Colonic mucosa (tissue), 4 donors: ENCODE results near the gene RNF208. TPM values are rescaled to one million over a fixed set of nuclear protein-coding genes. Genes with fewer than 3 reads are reported as not detected.

Source experiments
- DNase-seq: peaks from one replicate; pipeline ENCODE4 v3.0.0-alpha.2; 2020
- H3K27ac ChIP-seq: fragments of 200-600 bp; one replicate; pipeline ENCODE4 v1.8.0; 2021
- H3K27me3 ChIP-seq: fragments of 200-600 bp; one replicate; pipeline ENCODE4 v1.8.0; 2021
- H3K36me3 ChIP-seq: fragments of 200-600 bp; one replicate; pipeline ENCODE4 v1.8.0; 2021
- H3K4me1 ChIP-seq: fragments of 200-600 bp; one replicate; pipeline ENCODE4 v1.8.0; 2021; ENCODE audit warnings: mild to moderate bottlenecking
- H3K4me3 ChIP-seq: fragments of 200-600 bp; one replicate; pipeline ENCODE4 v1.8.0; 2021
- H3K9ac ChIP-seq, 2 donors: one replicate each; pipeline ENCODE4 v1.7.0; 2013; ENCODE audit warnings: control low read depth in 2 of 2, low read depth in 2 of 2, low read length in 2 of 2
- H3K9me3 ChIP-seq: fragments of 200-600 bp; one replicate; pipeline ENCODE4 v1.8.0; 2021
- intact Hi-C: fragments of 100-400 bp; cut with DNase I; formaldehyde crosslinking; loops from one replicate; pipeline ENCODE4 v1.14.1; 2022
- total RNA-seq, 2 donors: library from RNA; stranded (reverse); fragmentation: NEBNext Ultra II Directional in 1 of 2; extraction: Animal tissue kit (Norgen Biotek cat#: 25700) in 1 of 2; gene quantifications; one replicate each; pipeline ENCODE4 v1.2.1, GENCODE V29; 2021
- TF ChIP-seq, protein P1 (sequence below): fragments of 200-600 bp; IDR thresholded peaks from one replicate; pipeline ENCODE4 v1.8.0; 2022; ENCODE audit warnings: antibody characterized with exemption, mild to moderate bottlenecking
- donor health status: healthy.
- donor health status: DM: no; HTN: no; CAD: no.
- donor health status: DM: no; HTN: no; CAD: no.

Gene RNF208
- total RNA-seq, 2 donors from 2014 or later = 6.5 to 9.3 TPM

DNA sequence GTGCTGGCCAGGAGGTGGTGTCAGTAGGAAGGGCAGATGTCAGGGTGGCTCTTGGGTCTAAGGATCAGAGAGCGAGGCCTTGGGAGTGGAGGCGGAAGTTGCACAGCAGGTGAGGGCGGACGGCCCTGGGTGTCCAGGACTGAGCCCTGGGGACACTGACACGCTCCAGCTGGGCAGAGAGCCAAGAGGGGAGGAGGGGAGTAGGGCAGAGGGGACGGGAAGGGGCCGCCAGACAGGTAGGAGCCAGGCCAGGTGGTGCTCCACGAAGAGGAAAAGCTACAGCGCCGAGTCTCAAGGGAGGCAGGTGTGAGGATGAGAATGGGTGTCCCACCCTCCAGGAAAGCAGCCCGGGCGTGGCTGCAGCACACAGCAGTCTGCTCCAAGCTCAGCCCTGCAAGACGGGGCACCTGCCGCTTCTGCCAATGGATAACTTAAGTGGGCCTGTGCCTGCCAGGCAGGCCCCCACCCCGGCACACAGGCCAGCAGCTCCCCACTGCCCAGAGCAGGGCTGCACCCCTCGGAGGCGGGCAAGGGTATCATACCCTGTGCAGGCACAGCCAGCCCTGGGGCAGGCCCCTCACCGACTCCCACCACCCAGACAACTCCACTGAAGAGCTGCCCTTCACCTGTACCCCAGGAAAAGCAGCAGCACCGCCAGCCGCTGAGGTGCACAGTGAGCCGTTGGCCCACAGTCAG is 26.4 kb downstream of the RNF208 start:
- TF ChIP-seq, protein P1, sequence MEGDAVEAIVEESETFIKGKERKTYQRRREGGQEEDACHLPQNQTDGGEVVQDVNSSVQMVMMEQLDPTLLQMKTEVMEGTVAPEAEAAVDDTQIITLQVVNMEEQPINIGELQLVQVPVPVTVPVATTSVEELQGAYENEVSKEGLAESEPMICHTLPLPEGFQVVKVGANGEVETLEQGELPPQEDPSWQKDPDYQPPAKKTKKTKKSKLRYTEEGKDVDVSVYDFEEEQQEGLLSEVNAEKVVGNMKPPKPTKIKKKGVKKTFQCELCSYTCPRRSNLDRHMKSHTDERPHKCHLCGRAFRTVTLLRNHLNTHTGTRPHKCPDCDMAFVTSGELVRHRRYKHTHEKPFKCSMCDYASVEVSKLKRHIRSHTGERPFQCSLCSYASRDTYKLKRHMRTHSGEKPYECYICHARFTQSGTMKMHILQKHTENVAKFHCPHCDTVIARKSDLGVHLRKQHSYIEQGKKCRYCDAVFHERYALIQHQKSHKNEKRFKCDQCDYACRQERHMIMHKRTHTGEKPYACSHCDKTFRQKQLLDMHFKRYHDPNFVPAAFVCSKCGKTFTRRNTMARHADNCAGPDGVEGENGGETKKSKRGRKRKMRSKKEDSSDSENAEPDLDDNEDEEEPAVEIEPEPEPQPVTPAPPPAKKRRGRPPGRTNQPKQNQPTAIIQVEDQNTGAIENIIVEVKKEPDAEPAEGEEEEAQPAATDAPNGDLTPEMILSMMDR = no peak
- Histone ChIP-seq H3K9ac (peak overlapping the region; percentile 73 to 86), H3K36me3 (no peaks in the 10 kb centered on the region), H3K9me3 (no peaks in the 10 kb centered on the region), H3K27ac (peak overlapping the region; percentile 90), H3K4me3 (peak overlapping the region; percentile 50), H3K27me3 (no peaks in the 10 kb centered on the region), H3K4me1 (peaks cover 29% of the 10 kb centered on the region)
- intact Hi-C loops = no loop called here
- DNase-seq = peak; percentile 96

DNA sequence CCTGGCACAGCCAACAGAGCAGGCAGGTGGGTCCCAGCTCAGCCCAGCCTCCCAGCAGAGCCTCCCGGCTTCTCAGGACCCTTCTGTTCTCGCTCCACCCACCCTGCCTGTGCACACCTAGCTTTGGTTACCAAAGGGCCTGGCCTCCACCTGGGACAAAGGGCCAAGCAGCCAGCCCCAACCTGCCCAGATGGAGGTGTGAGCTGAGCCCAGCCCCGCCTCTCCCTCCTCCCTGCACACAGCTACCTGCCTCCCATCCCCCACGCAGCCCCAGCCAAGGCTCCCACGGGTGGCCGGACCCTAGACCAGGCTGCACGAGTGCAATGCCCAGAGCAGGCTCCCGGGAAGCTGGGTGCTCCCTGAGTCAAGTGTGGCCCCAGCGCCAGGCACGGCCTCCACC is 27.1 kb downstream of the RNF208 start:
- intact Hi-C loops = no loop called here
- DNase-seq = peak; percentile 84
- Histone ChIP-seq H3K4me3 (peak overlapping the region; percentile 21), H3K9ac (peak overlapping the region; percentile 54 to 86), H3K36me3 (no peaks in the 10 kb centered on the region), H3K27ac (peak overlapping the region; percentile 90), H3K4me1 (peaks cover 37% of the 10 kb centered on the region), H3K27me3 (no peaks in the 10 kb centered on the region), H3K9me3 (no peaks in the 10 kb centered on the region)
- TF ChIP-seq, protein P1 = no peak

DNA sequence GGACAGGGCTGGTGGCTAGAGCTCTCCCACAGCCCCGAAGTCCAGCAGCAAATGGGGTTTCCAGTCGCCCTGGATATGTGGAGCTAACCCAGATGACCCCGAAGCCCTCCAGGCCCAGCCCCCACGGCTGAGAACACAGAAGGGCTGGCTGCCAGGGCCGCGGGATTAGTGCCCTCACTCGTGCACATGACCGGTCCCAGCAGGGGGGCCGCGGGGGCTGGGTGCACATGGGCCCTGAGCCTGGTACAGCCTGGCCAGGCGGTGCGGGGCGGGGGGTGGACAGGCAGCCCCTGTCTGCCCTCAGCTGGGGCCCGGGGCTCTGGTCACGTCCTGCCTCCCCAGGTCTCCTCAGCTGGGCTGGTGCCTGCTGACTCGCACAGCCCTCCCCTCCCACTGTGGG is 27.7 kb downstream of the RNF208 start:
- no peak for DNase-seq
- Histone ChIP-seq H3K27me3 (no peaks in the 10 kb centered on the region), H3K4me1 (peaks cover 42% of the 10 kb centered on the region), H3K9me3 (no peaks in the 10 kb centered on the region), H3K36me3 (no peaks in the 10 kb centered on the region), H3K9ac (peak overlapping the region; percentile 54 to 86), H3K4me3 (peak overlapping the region; percentile 21), H3K27ac (peak overlapping the region; percentile 90)
- TF ChIP-seq, protein P1 = no peak
- intact Hi-C loops = no loop called here

DNA sequence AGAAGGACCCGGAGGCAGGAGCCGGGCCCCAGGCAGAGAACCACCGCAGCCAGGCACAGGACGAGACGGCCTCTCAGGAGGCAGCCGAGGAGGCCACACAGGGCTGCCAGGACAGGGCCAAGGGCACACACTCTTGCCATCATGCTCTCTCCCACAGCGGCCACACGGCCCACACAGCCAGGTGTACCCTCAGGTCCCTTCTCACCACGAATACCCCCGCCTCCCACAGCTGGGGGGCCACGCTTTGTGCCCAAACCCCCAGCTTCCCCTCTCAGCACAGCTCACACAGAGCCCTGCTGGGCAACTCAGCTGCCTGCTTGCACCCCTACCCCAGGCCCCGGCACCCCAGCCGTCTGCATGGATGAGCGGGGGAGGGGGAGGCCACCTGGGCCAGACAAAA is 28.3 kb downstream of the RNF208 start:
- TF ChIP-seq, protein P1 = no peak
- no peaks in the 10 kb centered on the region for H3K27me3 ChIP-seq
- no peak overlapping the region for H3K4me3 ChIP-seq
- H3K36me3 ChIP-seq = no peaks in the 10 kb centered on the region
- H3K9ac ChIP-seq = peak overlapping the region in 1 of 2 donors; percentile 86
- DNase-seq = no peak
- peak overlapping the region; percentile 90 for H3K27ac ChIP-seq
- H3K9me3 ChIP-seq = no peaks in the 10 kb centered on the region
- H3K4me1 ChIP-seq = peaks cover 46% of the 10 kb centered on the region
- intact Hi-C loops = no loop called here

DNA sequence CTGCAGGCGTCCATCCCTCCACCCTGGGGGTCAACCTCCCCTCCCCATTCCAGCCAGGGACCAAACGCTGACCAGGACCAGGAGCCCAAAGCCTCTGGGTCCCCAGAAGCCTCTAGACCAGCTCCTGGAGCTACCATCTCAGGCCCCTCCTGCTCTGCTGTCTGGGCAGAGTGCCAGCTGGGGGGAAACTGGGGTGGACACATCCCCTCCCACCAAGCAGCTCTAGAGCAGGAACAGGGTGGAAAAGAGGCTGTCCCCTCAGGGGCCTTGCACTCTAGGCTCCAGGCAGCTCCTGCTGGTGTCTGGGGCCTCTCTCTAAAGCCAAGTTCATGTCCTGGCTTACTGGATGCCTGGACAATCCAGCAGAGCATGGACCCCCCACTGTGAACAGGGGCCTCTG is 29.2 kb downstream of the RNF208 start:
- Histone ChIP-seq H3K9me3 (no peaks in the 10 kb centered on the region), H3K36me3 (no peaks in the 10 kb centered on the region), H3K4me3 (no peak overlapping the region), H3K27ac (no peak overlapping the region), H3K9ac (no peak overlapping the region), H3K4me1 (peaks cover 45% of the 10 kb centered on the region), H3K27me3 (no peaks in the 10 kb centered on the region)
- intact Hi-C loops = no loop called here
- no peak for DNase-seq
- TF ChIP-seq, protein P1 = no peak
